ENCODE data around the gene NTSR1.

DNA sequence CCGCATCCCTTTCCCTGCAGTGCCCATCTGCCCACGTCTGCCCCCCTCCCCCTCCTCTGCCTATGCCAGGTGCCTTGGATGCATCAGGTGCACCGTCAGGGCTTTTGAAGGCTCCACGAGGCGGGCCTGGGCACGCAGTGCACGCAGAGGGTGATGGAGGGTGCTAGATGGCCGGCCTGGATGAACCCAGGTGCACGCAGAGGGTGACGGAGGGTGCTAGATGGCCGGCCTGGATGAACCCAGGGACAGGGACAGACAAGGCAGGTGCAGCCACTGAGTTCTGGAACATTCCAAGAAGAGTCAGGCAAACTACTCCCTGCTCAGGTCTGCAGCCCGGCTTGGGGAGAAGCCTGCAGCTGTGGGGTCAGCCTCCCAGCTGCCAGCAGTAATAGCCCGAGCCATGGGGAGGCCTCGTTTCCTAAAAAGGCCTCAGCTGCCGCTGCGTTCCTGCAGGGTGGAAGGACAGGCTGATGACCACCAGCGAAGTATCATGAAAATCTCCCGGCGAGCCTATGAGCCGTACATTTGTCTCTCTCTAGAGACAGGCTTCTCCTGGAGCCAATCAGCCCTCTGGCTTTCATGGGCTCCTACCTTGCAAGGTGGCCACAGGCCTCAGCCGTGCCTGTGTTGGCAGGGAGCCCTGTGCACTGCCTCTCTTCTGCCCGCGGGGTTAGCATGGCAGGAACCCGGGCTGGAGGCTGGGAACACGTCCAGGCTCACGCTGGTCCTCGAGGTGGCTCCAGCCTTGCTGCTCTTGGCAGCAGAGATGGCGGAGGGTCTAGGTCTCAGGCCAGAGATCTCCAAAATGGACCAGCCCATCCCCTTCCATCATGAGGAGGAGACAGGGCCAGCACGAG, 29.6 kb downstream of the NTSR1 start:
- TF ChIP-seq, protein P1, sequence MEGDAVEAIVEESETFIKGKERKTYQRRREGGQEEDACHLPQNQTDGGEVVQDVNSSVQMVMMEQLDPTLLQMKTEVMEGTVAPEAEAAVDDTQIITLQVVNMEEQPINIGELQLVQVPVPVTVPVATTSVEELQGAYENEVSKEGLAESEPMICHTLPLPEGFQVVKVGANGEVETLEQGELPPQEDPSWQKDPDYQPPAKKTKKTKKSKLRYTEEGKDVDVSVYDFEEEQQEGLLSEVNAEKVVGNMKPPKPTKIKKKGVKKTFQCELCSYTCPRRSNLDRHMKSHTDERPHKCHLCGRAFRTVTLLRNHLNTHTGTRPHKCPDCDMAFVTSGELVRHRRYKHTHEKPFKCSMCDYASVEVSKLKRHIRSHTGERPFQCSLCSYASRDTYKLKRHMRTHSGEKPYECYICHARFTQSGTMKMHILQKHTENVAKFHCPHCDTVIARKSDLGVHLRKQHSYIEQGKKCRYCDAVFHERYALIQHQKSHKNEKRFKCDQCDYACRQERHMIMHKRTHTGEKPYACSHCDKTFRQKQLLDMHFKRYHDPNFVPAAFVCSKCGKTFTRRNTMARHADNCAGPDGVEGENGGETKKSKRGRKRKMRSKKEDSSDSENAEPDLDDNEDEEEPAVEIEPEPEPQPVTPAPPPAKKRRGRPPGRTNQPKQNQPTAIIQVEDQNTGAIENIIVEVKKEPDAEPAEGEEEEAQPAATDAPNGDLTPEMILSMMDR (IDR thresholded peaks at IDR 0.05) = no peak
- TF ChIP-seq POLR2A (IDR thresholded peaks at IDR 0.05) = no peak
